ENCODE results near the gene CACNG4.

CACNG4 gene

GRCh38 chr17:66963909-66964771 is at the start of gene CACNG4:
Gene CACNG4 (plus strand): TSS chr17:66964707. CDS start chr17:66964912, 205 bp downstream.
- TF ChIP-seq CTCF (IDR thresholded peaks at IDR 0.05; ENCODE audit: low read depth, low read length), result no peak
- in situ Hi-C loops (cut with HindIII; ENCODE audit: low sequenced_read_pairs), result no loop called here
- H3K4me3 ChIP-seq (ENCODE audit: low read depth, low read length), result peak within 1 kb of the TSS; percentile 12
- DNase-seq (ENCODE audit: low read depth, low spot score), result no peak

- TF ChIP-seq CTCF (IDR thresholded peaks at IDR 0.05; ENCODE audit: low read depth, low read length), result peak; percentile 5
- in situ Hi-C loops (cut with HindIII; ENCODE audit: low sequenced_read_pairs), result no loop called here
Measured at GRCh38 chr17:66915204-66915611, 49.3 kb upstream of the CACNG4 start.

GRCh38 chr17:66915792-66916191 is 48.7 kb upstream of the CACNG4 start:
- no peak for DNase-seq (ENCODE audit: low read depth, low spot score)
- TF ChIP-seq CTCF (IDR thresholded peaks at IDR 0.05; ENCODE audit: low read depth, low read length), result no peak
- H3K4me3 ChIP-seq (ENCODE audit: low read depth, low read length), result no peak overlapping the region
- in situ Hi-C loops (cut with HindIII; ENCODE audit: low sequenced_read_pairs), result no loop called here

More at GRCh38 chr17:66915204-66915611, 49.3 kb upstream of the CACNG4 start:
- H3K4me3 ChIP-seq (ENCODE audit: low read depth, low read length), result no peak overlapping the region
- DNase-seq (ENCODE audit: low read depth, low spot score), result no peak

- no peak overlapping the region for H3K4me3 ChIP-seq (ENCODE audit: low read depth, low read length)
- DNase-seq (ENCODE audit: low read depth, low spot score), result no peak
- TF ChIP-seq CTCF (IDR thresholded peaks at IDR 0.05; ENCODE audit: low read depth, low read length), result no peak
- in situ Hi-C loops (cut with HindIII; ENCODE audit: low sequenced_read_pairs), result no loop called here
Measured at GRCh38 chr17:66916946-66917345, 47.6 kb upstream of the CACNG4 start.

- DNase-seq (ENCODE audit: low read depth, low spot score), result no peak
- H3K4me3 ChIP-seq (ENCODE audit: low read depth, low read length), result no peak overlapping the region
- in situ Hi-C loops (cut with HindIII; ENCODE audit: low sequenced_read_pairs), result no loop called here
- TF ChIP-seq CTCF (IDR thresholded peaks at IDR 0.05; ENCODE audit: low read depth, low read length), result no peak
Measured at GRCh38 chr17:66918896-66919295, 45.6 kb upstream of the CACNG4 start.

- no peak for TF ChIP-seq CTCF (IDR thresholded peaks at IDR 0.05; ENCODE audit: low read depth, low read length)
- in situ Hi-C loops (cut with HindIII; ENCODE audit: low sequenced_read_pairs), result no loop called here
- DNase-seq (ENCODE audit: low read depth, low spot score), result no peak
- H3K4me3 ChIP-seq (ENCODE audit: low read depth, low read length), result no peak overlapping the region
Measured at GRCh38 chr17:66920435-66920834, 44.1 kb upstream of the CACNG4 start.

All from astrocyte of the spinal cord (primary cell).